OCI-LY3 (cell line): ENCODE data around the gene FAM89B.

Experiments
- EZH2phosphoT487 ChIP-seq: fragments of 200-600 bp; shearing (Covaris generic); IDR thresholded peaks from 2 replicates; pipeline ENCODE4 v1.6.1; 2018; ENCODE audit warnings: antibody characterized with exemption, mixed run types, low read depth
- TF ChIP-seq, protein P1 (sequence below): fragments of 200-600, 300-600 bp; sonication (generic); IDR thresholded peaks from 2 replicates; pipeline ENCODE4 v1.5.1; 2014; ENCODE audit warnings: antibody characterized with exemption, low read length, low read depth

DNA sequence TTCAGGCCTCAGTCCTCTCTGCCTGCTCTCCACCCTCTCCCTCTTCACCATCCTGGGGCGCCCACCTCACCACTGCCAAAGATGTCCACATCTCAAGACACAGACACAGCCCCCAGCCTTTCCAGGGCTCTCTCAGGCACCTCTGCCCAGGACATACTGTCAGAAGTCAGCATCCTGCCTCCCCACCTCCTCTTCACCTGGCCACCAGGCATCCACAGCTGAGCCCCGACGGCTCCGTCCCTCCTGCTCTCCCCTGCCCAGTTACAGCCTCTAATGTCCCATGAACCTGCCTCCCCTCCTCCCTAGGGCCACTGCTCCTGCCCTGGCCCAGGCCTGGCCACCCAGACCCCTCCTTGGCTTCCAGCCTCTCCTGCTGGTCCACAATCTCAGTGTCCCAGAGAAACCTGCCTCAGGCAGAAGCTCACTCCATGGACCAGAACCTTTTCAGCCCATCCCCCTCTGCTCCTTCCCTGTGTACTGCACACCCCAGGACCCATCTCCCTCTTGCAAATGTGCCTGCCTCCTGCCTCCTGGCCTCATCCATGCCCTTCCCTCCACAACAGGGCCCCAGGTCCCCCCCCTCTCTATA is 17.4 kb upstream of the FAM89B start:
- TF ChIP-seq, protein P1, sequence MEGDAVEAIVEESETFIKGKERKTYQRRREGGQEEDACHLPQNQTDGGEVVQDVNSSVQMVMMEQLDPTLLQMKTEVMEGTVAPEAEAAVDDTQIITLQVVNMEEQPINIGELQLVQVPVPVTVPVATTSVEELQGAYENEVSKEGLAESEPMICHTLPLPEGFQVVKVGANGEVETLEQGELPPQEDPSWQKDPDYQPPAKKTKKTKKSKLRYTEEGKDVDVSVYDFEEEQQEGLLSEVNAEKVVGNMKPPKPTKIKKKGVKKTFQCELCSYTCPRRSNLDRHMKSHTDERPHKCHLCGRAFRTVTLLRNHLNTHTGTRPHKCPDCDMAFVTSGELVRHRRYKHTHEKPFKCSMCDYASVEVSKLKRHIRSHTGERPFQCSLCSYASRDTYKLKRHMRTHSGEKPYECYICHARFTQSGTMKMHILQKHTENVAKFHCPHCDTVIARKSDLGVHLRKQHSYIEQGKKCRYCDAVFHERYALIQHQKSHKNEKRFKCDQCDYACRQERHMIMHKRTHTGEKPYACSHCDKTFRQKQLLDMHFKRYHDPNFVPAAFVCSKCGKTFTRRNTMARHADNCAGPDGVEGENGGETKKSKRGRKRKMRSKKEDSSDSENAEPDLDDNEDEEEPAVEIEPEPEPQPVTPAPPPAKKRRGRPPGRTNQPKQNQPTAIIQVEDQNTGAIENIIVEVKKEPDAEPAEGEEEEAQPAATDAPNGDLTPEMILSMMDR: no peak
- no peak for TF ChIP-seq EZH2phosphoT487
